H1 (cell line): ENCODE measurements around the gene BAX. TPM values are rescaled to one million over a fixed set of nuclear protein-coding genes. Genes with fewer than 3 reads are reported as not detected.
A peak's percentile ranks its signal among the peaks of the same experiment; 100 is the strongest.

Source experiments
- microRNA-seq, 2 experiments: library from miRNA; unstranded; fragments of <30 nt; microRNA quantifications; one replicate each; pipeline versions ENCODE4 to v1.2.0, GENCODE V29; 2016 to 2020; ENCODE audit warnings: borderline microRNAs expressed in 2 of 2, borderline number of aligned reads in 2 of 2, borderline replicate concordance in 1 of 2
- polyA plus RNA-seq, 7 experiments: library from polyadenylated mRNA; depleted of rRNA in 3 of 7; stranded (reverse) in 5 of 7; unstranded in 2 of 7; fragments of >200 nt in 5 of 7; fragments of 200-250 nt in 2 of 7; gene quantifications; 1 replicate in 5 of 7; 2 replicates in 1 of 7; 4 replicates in 1 of 7; pipeline versions ENCODE4 v1.2.1 to v1.2.3, GENCODE V29; 2011 to 2013; ENCODE audit warnings: missing spikeins in 2 of 7, mixed read lengths in 2 of 7
- small RNA-seq: library from polyadenylated mRNA; stranded (forward); fragments of <200 nt; extraction: miRNeasy Mini kit (QIAGEN cat#:217004); gene quantifications from one replicate; pipeline ENCODE3, GENCODE V24; 2013; ENCODE audit not compliant: insufficient read depth
- total RNA-seq: library from RNA; stranded (reverse); fragmentation: NEBNext Ultra II Directional; extraction: Animal tissue kit (Norgen Biotek cat#: 25700); gene quantifications from 2 replicates; pipeline ENCODE4 v1.2.1, GENCODE V29; 2021

Gene BAX
- total and polyA plus RNA-seq, 2 of the 8 experiments (the other 6 are each of a cell fraction or from before 2014, with no cell fraction given), result 257 to 346 TPM

Small RNA genes within 50 kb of the gene (microRNA-seq; reads per million reads assigned to microRNA genes)
- 0 to 0.41 reads per million in 2 experiments for gene MIR6798

Small RNA genes within 50 kb of the gene (small RNA-seq; reads per million reads assigned to genes)
- not detected for gene AC026803.1
- 2.2 reads per million, percentile 22 among the genes with 10 or more reads in this experiment for gene MIR6798

Other genes starting within 250 kb of the BAX start
- 2.0 and 2.9 TPM in 2 replicates for gene MAMSTR, start 235.2 kb upstream of the BAX start, total RNA-seq
- gene MAMSTR, start 235.2 kb upstream of the BAX start, polyA plus RNA-seq (2011; rRNA removed), result 2.3 and 2.5 TPM in 2 replicates
- gene RASIP1, start 214.3 kb upstream of the BAX start, total RNA-seq, result 8.7 and 9.3 TPM in 2 replicates
- 11.4 and 16.4 TPM in 2 replicates for gene RASIP1, start 214.3 kb upstream of the BAX start, polyA plus RNA-seq (2011; rRNA removed)
- 1.7 and 1.8 TPM in 2 replicates for gene IZUMO1, start 208.0 kb upstream of the BAX start, total RNA-seq
- gene IZUMO1, start 208.0 kb upstream of the BAX start, polyA plus RNA-seq (2011; rRNA removed), result 0.33 and 0.46 TPM in 2 replicates
- 12.2 and 12.9 TPM in 2 replicates for gene FUT1, start 202.2 kb upstream of the BAX start, total RNA-seq
- gene FUT1, start 202.2 kb upstream of the BAX start, polyA plus RNA-seq (2011; rRNA removed), result 7.4 and 12.4 TPM in 2 replicates
- 0.48 TPM in 1 of 2 replicates, not detected in the other for gene FGF21, start 199.4 kb upstream of the BAX start, total RNA-seq
- gene FGF21, start 199.4 kb upstream of the BAX start, polyA plus RNA-seq (2011; rRNA removed), result 0.80 and 2.2 TPM in 2 replicates
- 42.5 and 44.5 TPM in 2 replicates for gene BCAT2, start 143.8 kb upstream of the BAX start, total RNA-seq
- gene BCAT2, start 143.8 kb upstream of the BAX start, polyA plus RNA-seq (2011; rRNA removed), result 48.7 and 77.3 TPM in 2 replicates
- gene HSD17B14, start 118.4 kb upstream of the BAX start, total RNA-seq, result 8.4 and 9.7 TPM in 2 replicates
- 25.5 and 32.7 TPM in 2 replicates for gene HSD17B14, start 118.4 kb upstream of the BAX start, polyA plus RNA-seq (2011; rRNA removed)
- gene PLEKHA4, start 86.3 kb upstream of the BAX start, total RNA-seq, result 16.8 and 18.0 TPM in 2 replicates
- gene PLEKHA4, start 86.3 kb upstream of the BAX start, polyA plus RNA-seq (2011; rRNA removed), result 8.2 and 14.1 TPM in 2 replicates
- gene PPP1R15A, start 82.5 kb upstream of the BAX start, total RNA-seq, result 12.8 and 14.0 TPM in 2 replicates
- 4.1 and 8.6 TPM in 2 replicates for gene PPP1R15A, start 82.5 kb upstream of the BAX start, polyA plus RNA-seq (2011; rRNA removed)
- gene TULP2, start 56.1 kb upstream of the BAX start, total RNA-seq, result 1.0 and 1.1 TPM in 2 replicates
- 0.95 and 1.8 TPM in 2 replicates for gene TULP2, start 56.1 kb upstream of the BAX start, polyA plus RNA-seq (2011; rRNA removed)
- gene NUCB1, start 54.6 kb upstream of the BAX start, total RNA-seq, result 106 and 111 TPM in 2 replicates
- gene NUCB1, start 54.6 kb upstream of the BAX start, polyA plus RNA-seq (2011; rRNA removed), result 121 and 178 TPM in 2 replicates
- gene DHDH, start 21.2 kb upstream of the BAX start, total RNA-seq, result 2.2 and 2.7 TPM in 2 replicates
- gene DHDH, start 21.2 kb upstream of the BAX start, polyA plus RNA-seq (2011; rRNA removed), result 2.8 and 2.9 TPM in 2 replicates
- 1,751 and 1,764 TPM in 2 replicates for gene FTL, start 10.4 kb downstream of the BAX start, total RNA-seq
- gene FTL, start 10.4 kb downstream of the BAX start, polyA plus RNA-seq (2011; rRNA removed), result 2,427 and 3,043 TPM in 2 replicates
- 37.8 and 38.7 TPM in 2 replicates for gene GYS1, start 38.4 kb downstream of the BAX start, total RNA-seq
- gene GYS1, start 38.4 kb downstream of the BAX start, polyA plus RNA-seq (2011; rRNA removed), result 30.0 and 41.9 TPM in 2 replicates
- gene RUVBL2, start 39.0 kb downstream of the BAX start, total RNA-seq, result 152 and 160 TPM in 2 replicates
- 247 and 341 TPM in 2 replicates for gene RUVBL2, start 39.0 kb downstream of the BAX start, polyA plus RNA-seq (2011; rRNA removed)
- not detected in 2 replicates for gene LHB, start 62.2 kb downstream of the BAX start, total RNA-seq
- gene LHB, start 62.2 kb downstream of the BAX start, polyA plus RNA-seq (2011; rRNA removed), result 0.53 and 1.2 TPM in 2 replicates
- not detected in 2 replicates for gene CGB3, start 69.5 kb downstream of the BAX start, total RNA-seq
- 0.09 TPM in 1 of 2 replicates, not detected in the other for gene CGB3, start 69.5 kb downstream of the BAX start, polyA plus RNA-seq (2011; rRNA removed)
- gene CGB2, start 77.0 kb downstream of the BAX start, total RNA-seq, result 0.71 TPM in 1 of 2 replicates, not detected in the other
- 3.2 and 3.9 TPM in 2 replicates for gene CGB2, start 77.0 kb downstream of the BAX start, polyA plus RNA-seq (2011; rRNA removed)
- gene CGB1, start 82.0 kb downstream of the BAX start, total RNA-seq, result not detected in 2 replicates
- gene CGB1, start 82.0 kb downstream of the BAX start, polyA plus RNA-seq (2011; rRNA removed), result 0.83 TPM in 1 of 2 replicates, not detected in the other
- gene CGB5, start 89.0 kb downstream of the BAX start, total RNA-seq, result 0.63 TPM in 1 of 2 replicates, not detected in the other
- gene CGB5, start 89.0 kb downstream of the BAX start, polyA plus RNA-seq (2011; rRNA removed), result 0.68 and 0.83 TPM in 2 replicates
- 0.46 TPM in 1 of 2 replicates, not detected in the other for gene CGB8, start 94.2 kb downstream of the BAX start, total RNA-seq
- 0.09 and 0.22 TPM in 2 replicates for gene CGB8, start 94.2 kb downstream of the BAX start, polyA plus RNA-seq (2011; rRNA removed)
- gene CGB7, start 102.9 kb downstream of the BAX start, total RNA-seq, result 0.52 and 1.2 TPM in 2 replicates
- 2.2 and 3.8 TPM in 2 replicates for gene CGB7, start 102.9 kb downstream of the BAX start, polyA plus RNA-seq (2011; rRNA removed)
- gene NTF4, start 109.9 kb downstream of the BAX start, total RNA-seq, result 2.8 and 3.1 TPM in 2 replicates
- gene NTF4, start 109.9 kb downstream of the BAX start, polyA plus RNA-seq (2011; rRNA removed), result 5.3 and 6.5 TPM in 2 replicates
- 0.10 and 0.17 TPM in 2 replicates for gene KCNA7, start 117.8 kb downstream of the BAX start, total RNA-seq
- gene KCNA7, start 117.8 kb downstream of the BAX start, polyA plus RNA-seq (2011; rRNA removed), result 0.06 and 0.09 TPM in 2 replicates
- 231 and 244 TPM in 2 replicates for gene SNRNP70, start 130.6 kb downstream of the BAX start, total RNA-seq
- gene SNRNP70, start 130.6 kb downstream of the BAX start, polyA plus RNA-seq (2011; rRNA removed), result 235 and 515 TPM in 2 replicates
- gene LIN7B, start 159.5 kb downstream of the BAX start, total RNA-seq, result 4.1 and 4.2 TPM in 2 replicates
- 4.1 and 6.0 TPM in 2 replicates for gene LIN7B, start 159.5 kb downstream of the BAX start, polyA plus RNA-seq (2011; rRNA removed)
- gene C19orf73, start 164.3 kb downstream of the BAX start, total RNA-seq, result 1.2 and 2.5 TPM in 2 replicates
- gene C19orf73, start 164.3 kb downstream of the BAX start, polyA plus RNA-seq (2011; rRNA removed), result 4.6 and 10.0 TPM in 2 replicates
- gene PPFIA3, start 164.7 kb downstream of the BAX start, total RNA-seq, result 25.3 and 28.0 TPM in 2 replicates
- 15.9 and 28.8 TPM in 2 replicates for gene PPFIA3, start 164.7 kb downstream of the BAX start, polyA plus RNA-seq (2011; rRNA removed)
- gene HRC, start 200.5 kb downstream of the BAX start, total RNA-seq, result 1.8 and 2.3 TPM in 2 replicates
- gene HRC, start 200.5 kb downstream of the BAX start, polyA plus RNA-seq (2011; rRNA removed), result 2.6 and 6.8 TPM in 2 replicates
- gene TRPM4, start 202.9 kb downstream of the BAX start, total RNA-seq, result 11.3 and 12.6 TPM in 2 replicates
- gene TRPM4, start 202.9 kb downstream of the BAX start, polyA plus RNA-seq (2011; rRNA removed), result 13.3 and 21.5 TPM in 2 replicates